K562 (cell line): ENCODE results near the gene MBNL2. TPM values are rescaled to one million over a fixed set of nuclear protein-coding genes. Genes with fewer than 3 reads are reported as not detected.

Experiments used
- CBFA2T2 ChIP-seq: fragments of 450-650 bp; conservative IDR thresholded peaks from 2 replicates; pipeline ENCODE4 v1.6.1; 2017; ENCODE audit warnings: mild to moderate bottlenecking
- DNMT1 ChIP-seq: fragments of 450-650 bp; IDR thresholded peaks from 2 replicates; pipeline ENCODE4 v1.6.1; 2016; ENCODE audit warnings: antibody characterized with exemption, mild to moderate bottlenecking
- FOXA3 ChIP-seq, 2 experiments: fragments of 450-650 bp in 1 of 2; sonication (generic) in 1 of 2; formaldehyde crosslinking; IDR thresholded peaks in 1 of 2; conservative IDR thresholded peaks in 1 of 2; 2 replicates each; pipeline versions ENCODE4 v1.4.0 to v1.8.0; 2020 to 2022; ENCODE audit warnings: mild to moderate bottlenecking in 2 of 2, missing genetic modification reagents in 1 of 2
- PCBP2 ChIP-seq: fragments of 200-400 bp; formaldehyde crosslinking; IDR thresholded peaks from 2 replicates; pipeline ENCODE4 v1.6.1; 2018; ENCODE audit warnings: low read length, low read depth, mild to moderate bottlenecking, moderate library complexity; ENCODE audit not compliant: poor library complexity, severe bottlenecking
- SMAD3 ChIP-seq: fragments of 450-650 bp; formaldehyde crosslinking; conservative IDR thresholded peaks from 2 replicates; pipeline ENCODE4 v1.4.0; 2020; ENCODE audit warnings: mild to moderate bottlenecking
- SUPT5H ChIP-seq: fragments of 450-650 bp; IDR thresholded peaks from 2 replicates; pipeline ENCODE4 v1.6.1; 2016
- ZC3H8 ChIP-seq: fragments of 450-650 bp; IDR thresholded peaks from 2 replicates; pipeline ENCODE4 v1.6.1; 2017
- ZFP36 ChIP-seq: fragments of 150-350 bp; IDR thresholded peaks from 2 replicates; pipeline ENCODE4 v1.6.1; 2018; ENCODE audit warnings: low read length, low read depth; ENCODE audit not compliant: partially characterized antibody
- ZFX ChIP-seq: sonication (generic); formaldehyde crosslinking; IDR thresholded peaks from 2 replicates; pipeline ENCODE4 v1.8.0; 2022; ENCODE audit warnings: mild to moderate bottlenecking, missing genetic modification reagents, moderate library complexity
- ZNF12 ChIP-seq: sonication (generic); formaldehyde crosslinking; IDR thresholded peaks from 2 replicates; pipeline ENCODE4 v1.4.0; 2020; ENCODE audit warnings: mild to moderate bottlenecking, missing genetic modification reagents
- ZNF212 ChIP-seq: fragments of 450-650 bp; formaldehyde crosslinking; IDR thresholded peaks from 2 replicates; pipeline ENCODE4 v1.4.0; 2020; ENCODE audit warnings: mild to moderate bottlenecking
- ZNF408 ChIP-seq: fragments of 250-450 bp; sonication (Bioruptor Pico); IDR thresholded peaks from 2 replicates; pipeline ENCODE4 v1.4.0; 2020; ENCODE audit warnings: low read depth, mild to moderate bottlenecking, moderate library complexity
- ZNF561 ChIP-seq: fragments of 450-650 bp; formaldehyde crosslinking; conservative IDR thresholded peaks from 2 replicates; pipeline ENCODE4 v1.4.0; 2020; ENCODE audit warnings: mild to moderate bottlenecking, moderate library complexity
- ZNF668 ChIP-seq: fragments of 250-450 bp; sonication (Bioruptor Pico); IDR thresholded peaks from 2 replicates; pipeline ENCODE4 v1.8.0; 2022; ENCODE audit warnings: mild to moderate bottlenecking, inconsistent platforms
- polyA plus RNA-seq, 8 experiments: library from polyadenylated mRNA; depleted of rRNA in 4 of 8; stranded (reverse) in 5 of 8; unstranded in 3 of 8; fragments of >200 nt; fragmentation: Nextera tagmentation in 2 of 8; fragmentation: Illumina TruSeq in 1 of 8; extraction: Ambion mirVana in 2 of 8; extraction: Trizol in 1 of 8; gene quantifications; 2 replicates each; pipeline versions ENCODE4 v1.2.1 to v1.2.3, GENCODE V29; 2011 to 2014; ENCODE audit warnings: inconsistent platforms in 1 of 8, missing spikeins in 1 of 8
- total RNA-seq, 7 experiments: library from RNA; depleted of rRNA in 6 of 7; stranded (reverse); fragments of >200 nt in 6 of 7; fragmentation: Illumina TruSeq in 2 of 7; extraction: Trizol in 2 of 7; gene quantifications; 2 replicates each; pipeline versions ENCODE4 v1.2.1 to v1.2.3, GENCODE V29; 2011 to 2021; ENCODE audit warnings: low replicate concordance in 1 of 7
- TF ChIP-seq, protein P1 (sequence below): sonication (generic); formaldehyde crosslinking; IDR thresholded peaks from 2 replicates; pipeline ENCODE4 v1.4.0; 2020; ENCODE audit warnings: mild to moderate bottlenecking, missing genetic modification reagents
- TF ChIP-seq, protein P2 (sequence below), 2 experiments: fragments of 450-650 bp; IDR thresholded peaks; 2 replicates each; pipeline ENCODE4 v1.6.1; 2016; ENCODE audit warnings: mild to moderate bottlenecking in 2 of 2, borderline replicate concordance in 1 of 2, low read depth in 1 of 2, moderate library complexity in 1 of 2

Gene MBNL2
- total and polyA plus RNA-seq, 9 of the 15 experiments (the other 6 are each of a cell fraction or from before 2014, with no cell fraction given), result 7.0 to 24.8 (median 13.8) TPM

DNA sequence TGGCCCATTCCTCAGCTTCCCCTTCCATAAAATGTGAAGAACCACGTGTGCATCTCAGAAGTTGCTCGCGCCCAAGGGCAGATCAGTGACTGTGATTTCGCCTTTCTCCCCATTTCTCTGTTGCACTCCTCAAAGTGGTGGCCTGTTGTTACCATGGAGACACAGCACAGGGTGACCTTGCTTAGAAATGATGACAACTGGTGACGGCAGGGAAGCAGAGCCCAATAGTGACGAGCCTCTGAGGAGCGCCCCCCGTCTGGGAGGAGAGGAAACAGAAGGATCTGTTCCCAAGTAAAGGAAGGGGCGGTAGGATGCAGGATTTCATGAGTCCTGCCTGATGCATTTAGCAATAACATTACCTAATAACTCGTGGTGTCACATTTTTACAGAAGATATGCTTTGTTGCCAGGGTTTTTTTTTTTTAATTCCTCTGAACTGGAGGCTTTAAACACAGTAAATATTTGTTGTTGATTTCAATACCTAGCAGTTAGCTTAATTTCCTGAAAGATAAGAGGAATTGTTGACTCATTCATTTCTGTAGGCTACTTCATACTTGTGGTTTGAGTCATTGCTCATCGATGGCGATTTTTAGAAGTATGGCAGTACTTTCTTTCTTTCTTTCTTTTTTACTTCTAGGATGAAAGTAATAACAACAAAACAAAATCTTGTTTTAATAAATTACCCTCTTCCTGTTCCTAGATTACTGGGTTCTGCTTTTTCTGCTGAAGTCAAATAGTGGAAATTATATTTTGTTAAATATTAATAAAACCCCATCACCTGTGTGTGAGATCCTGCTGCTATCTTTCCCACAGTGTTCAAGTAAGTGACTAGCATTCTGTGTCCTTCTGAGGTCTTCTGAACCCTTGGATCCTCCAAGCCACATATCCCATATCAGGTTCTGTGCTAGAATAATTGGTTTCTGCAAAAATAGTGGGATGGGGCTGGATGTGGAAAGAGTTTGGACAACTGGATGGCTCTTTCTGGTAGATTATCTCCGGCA lies 36.0 kb downstream of the MBNL2 start (continued):
- TF ChIP-seq ZFP36 (peak; percentile 4), PCBP2 (no peak), ZC3H8 (no peak), ZNF12 (CRISPR knock-in tag) (no peak), FOXA3 (CRISPR knock-in tag; conservative IDR thresholded peaks at IDR 0.05 in 1 of 2, IDR thresholded peaks at IDR 0.05 in 1 of 2) (no peak; a peak in 1 of 4 replicates), CBFA2T2 (no peak), ZNF561 (CRISPR knock-in tag) (no peak), ZNF408 (CRISPR knock-in tag) (no peak), ZNF212 (no peak), SMAD3 (CRISPR knock-in tag) (no peak), ZNF668 (no peak), SUPT5H (no peak), DNMT1 (no peak), ZFX (CRISPR knock-in tag) (no peak; the same call in 1 of the 2 replicates)
- TF ChIP-seq, protein P1, sequence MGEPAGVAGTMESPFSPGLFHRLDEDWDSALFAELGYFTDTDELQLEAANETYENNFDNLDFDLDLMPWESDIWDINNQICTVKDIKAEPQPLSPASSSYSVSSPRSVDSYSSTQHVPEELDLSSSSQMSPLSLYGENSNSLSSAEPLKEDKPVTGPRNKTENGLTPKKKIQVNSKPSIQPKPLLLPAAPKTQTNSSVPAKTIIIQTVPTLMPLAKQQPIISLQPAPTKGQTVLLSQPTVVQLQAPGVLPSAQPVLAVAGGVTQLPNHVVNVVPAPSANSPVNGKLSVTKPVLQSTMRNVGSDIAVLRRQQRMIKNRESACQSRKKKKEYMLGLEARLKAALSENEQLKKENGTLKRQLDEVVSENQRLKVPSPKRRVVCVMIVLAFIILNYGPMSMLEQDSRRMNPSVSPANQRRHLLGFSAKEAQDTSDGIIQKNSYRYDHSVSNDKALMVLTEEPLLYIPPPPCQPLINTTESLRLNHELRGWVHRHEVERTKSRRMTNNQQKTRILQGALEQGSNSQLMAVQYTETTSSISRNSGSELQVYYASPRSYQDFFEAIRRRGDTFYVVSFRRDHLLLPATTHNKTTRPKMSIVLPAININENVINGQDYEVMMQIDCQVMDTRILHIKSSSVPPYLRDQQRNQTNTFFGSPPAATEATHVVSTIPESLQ (CRISPR knock-in tag), result no peak
- TF ChIP-seq, protein P2, sequence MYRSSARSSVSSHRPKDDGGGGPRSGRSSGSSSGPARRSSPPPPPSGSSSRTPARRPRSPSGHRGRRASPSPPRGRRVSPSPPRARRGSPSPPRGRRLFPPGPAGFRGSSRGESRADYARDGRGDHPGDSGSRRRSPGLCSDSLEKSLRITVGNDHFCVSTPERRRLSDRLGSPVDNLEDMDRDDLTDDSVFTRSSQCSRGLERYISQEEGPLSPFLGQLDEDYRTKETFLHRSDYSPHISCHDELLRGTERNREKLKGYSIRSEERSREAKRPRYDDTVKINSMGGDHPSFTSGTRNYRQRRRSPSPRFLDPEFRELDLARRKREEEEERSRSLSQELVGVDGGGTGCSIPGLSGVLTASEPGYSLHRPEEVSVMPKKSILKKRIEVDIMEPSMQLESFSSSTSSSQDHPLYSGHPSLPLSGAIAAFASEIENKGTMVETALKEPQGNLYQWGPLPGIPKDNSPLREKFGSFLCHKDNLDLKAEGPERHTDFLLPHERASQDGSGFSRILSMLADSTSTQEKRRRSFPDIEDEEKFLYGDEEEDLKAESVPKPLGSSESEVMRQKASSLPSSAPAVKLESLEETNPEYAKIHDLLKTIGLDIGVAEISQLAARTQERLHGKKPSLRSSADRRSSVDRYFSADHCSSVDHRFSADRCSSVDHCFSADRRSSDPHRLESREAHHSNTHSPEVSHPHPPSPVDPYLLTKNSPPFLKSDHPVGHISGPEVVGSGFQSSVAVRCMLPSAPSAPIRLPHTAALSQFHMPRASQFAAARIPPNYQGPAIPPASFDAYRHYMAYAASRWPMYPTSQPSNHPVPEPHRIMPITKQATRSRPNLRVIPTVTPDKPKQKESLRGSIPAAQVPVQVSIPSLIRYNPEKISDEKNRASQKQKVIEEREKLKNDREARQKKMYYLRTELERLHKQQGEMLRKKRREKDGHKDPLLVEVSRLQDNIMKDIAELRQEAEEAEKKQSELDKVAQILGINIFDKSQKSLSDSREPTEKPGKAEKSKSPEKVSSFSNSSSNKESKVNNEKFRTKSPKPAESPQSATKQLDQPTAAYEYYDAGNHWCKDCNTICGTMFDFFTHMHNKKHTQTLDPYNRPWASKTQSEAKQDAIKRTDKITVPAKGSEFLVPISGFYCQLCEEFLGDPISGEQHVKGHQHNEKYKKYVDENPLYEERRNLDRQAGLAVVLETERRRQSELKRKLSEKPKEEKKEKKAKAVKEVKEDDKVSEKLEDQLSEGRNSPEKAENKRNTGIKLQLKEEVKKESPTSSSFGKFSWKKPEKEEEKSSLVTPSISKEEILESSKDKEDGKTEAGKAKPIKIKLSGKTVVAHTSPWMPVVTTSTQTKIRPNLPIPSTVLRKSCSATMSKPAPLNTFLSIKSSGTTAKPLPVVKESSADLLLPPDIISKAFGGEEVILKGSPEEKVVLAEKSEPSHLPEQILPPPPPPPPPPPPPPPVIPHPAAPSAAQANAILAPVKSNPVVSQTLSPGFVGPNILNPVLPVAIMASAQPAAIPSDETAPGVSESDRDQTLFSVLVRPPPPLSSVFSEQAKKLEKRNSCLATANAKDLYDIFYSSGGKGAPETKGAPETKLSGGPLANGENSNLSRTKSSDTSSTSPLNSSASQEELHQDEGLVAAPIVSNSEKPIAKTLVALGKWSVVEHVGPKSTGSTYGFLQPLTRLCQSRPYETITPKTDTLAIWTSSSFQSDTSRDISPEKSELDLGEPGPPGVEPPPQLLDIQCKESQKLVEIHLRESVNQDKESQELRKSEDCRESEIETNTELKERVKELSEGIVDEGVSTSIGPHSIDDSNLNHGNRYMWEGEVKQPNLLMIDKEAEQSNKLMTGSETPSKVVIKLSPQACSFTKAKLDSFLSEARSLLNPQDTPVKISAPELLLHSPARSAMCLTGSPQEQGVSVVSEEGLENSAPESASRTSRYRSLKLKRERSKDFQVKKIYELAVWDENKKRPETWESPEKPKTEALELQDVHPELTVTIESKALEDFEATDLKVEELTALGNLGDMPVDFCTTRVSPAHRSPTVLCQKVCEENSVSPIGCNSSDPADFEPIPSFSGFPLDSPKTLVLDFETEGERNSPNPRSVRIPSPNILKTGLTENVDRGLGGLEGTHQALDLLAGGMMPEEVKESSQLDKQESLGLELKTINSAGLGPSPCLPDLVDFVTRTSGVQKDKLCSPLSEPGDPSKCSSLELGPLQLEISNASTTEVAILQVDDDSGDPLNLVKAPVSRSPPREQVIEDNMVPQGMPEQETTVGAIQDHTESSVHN (IDR thresholded peaks at IDR 0.05; ENCODE audit: borderline replicate concordance in 1 of 2, low read depth in 1 of 2), result no peak; a peak in 1 of 4 replicates
